MCF 10A (cell line): ENCODE results near the gene C15orf40. TPM values are rescaled to one million over a fixed set of nuclear protein-coding genes. Genes with fewer than 3 reads are reported as not detected.

Experiments used
- BruUV-seq: library from RNA; stranded (reverse); fragments of 400-500 nt; replicated peaks from 2 replicates; lab custom pipeline; 2021; lab: Mats Ljungman, UMichigan
- CTCF ChIA-PET: fragments of 300-600 bp; sonication (Branson Sonifier 250); formaldehyde crosslinking; extraction: SDS; loops from one replicate; lab custom pipeline; 2021; ENCODE audit warnings: antibody characterized with exemption, inconsistent platforms; lab: Yijun Ruan, JAX
- POLR2A ChIA-PET: fragments of 300-600, 350-650 bp; sonication (Branson Sonifier 250); formaldehyde crosslinking; extraction: SDS; loops from one replicate; lab custom pipeline; 2020; ENCODE audit warnings: antibody characterized with exemption, inconsistent platforms; lab: Yijun Ruan, JAX
- DNase-seq: peaks from one replicate; pipeline ENCODE4 v3.0.0-alpha.2; 2018; ENCODE audit not compliant: unreplicated experiment
- H3K27ac Mint-ChIP-seq: one replicate; pipeline ENCODE4 v1.8.0; 2022; ENCODE audit warnings: mild to moderate bottlenecking, low read depth, mixed read lengths; ENCODE audit not compliant: unreplicated experiment
- H3K27me3 Mint-ChIP-seq: one replicate; pipeline ENCODE4 v1.8.0; 2022; ENCODE audit warnings: mixed read lengths; ENCODE audit not compliant: insufficient read depth, unreplicated experiment
- H3K36me3 Mint-ChIP-seq: one replicate; pipeline ENCODE4 v1.8.0; 2022; ENCODE audit warnings: mild to moderate bottlenecking, moderate library complexity, mixed read lengths; ENCODE audit not compliant: insufficient read depth, unreplicated experiment
- H3K4me1 Mint-ChIP-seq: one replicate; pipeline ENCODE4 v1.8.0; 2022; ENCODE audit warnings: mixed read lengths; ENCODE audit not compliant: insufficient read depth, unreplicated experiment
- H3K4me3 Mint-ChIP-seq: one replicate; pipeline ENCODE4 v1.8.0; 2022; ENCODE audit warnings: mild to moderate bottlenecking, moderate library complexity, mixed read lengths; ENCODE audit not compliant: unreplicated experiment
- H3K9me3 Mint-ChIP-seq: one replicate; pipeline ENCODE4 v1.8.0; 2022; ENCODE audit warnings: mixed read lengths; ENCODE audit not compliant: unreplicated experiment
- CTCF ChIP-seq: fragments of 200-600 bp; IDR thresholded peaks from one replicate; pipeline ENCODE4 v1.8.0; 2022; ENCODE audit warnings: antibody characterized with exemption, mild to moderate bottlenecking; ENCODE audit not compliant: unreplicated experiment
- intact Hi-C: fragments of 100-400 bp; cut with micrococcal nuclease; formaldehyde crosslinking; loops from 2 replicates; pipeline ENCODE4 v1.14.1; 2022
- total RNA-seq: library from RNA; stranded (reverse); gene quantifications from 2 replicates; pipeline ENCODE4 v1.2.3, GENCODE V29; 2022

The C15orf40 gene
- total RNA-seq, 1 experiment from 2014 or later, result 39.3 TPM

DNA sequence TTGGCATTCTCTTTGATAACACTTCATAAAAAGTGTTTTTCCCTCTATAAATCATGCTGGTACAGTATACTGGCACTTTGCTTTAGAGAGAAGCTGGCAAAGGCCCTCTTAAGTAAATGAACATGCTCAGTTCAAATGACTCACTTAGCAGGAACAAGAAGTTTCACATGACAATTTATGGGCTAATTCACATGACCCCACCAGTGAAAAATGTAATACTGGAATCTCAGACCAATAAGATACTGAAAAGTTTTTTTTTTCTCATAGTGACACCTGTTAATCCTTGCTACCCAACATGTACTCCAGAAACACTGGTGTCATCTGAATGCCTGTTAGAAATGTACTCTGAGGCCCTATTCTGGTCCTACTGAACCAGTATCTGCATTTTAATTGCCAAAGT is 41.7 kb upstream of the C15orf40 start:
- POLR2A ChIA-PET, result interaction anchor here (0.7 to 1.1 kb wide), 2 partner anchors 14 to 103 kb away, joined by 4 to 5 read pairs; partner anchors contain the start of gene BTBD1
- peaks cover 57% of the 10 kb centered on the region for H3K36me3 Mint-ChIP-seq
- CTCF ChIA-PET, result interaction anchor here (0.6 to 0.9 kb wide), 2 partner anchors 53 to 387 kb away, joined by 3 to 4 read pairs; no protein-coding TSS in a partner anchor
- no TSS peak for BruUV-seq
- no peak overlapping the region for H3K27ac Mint-ChIP-seq
- no peak for TF ChIP-seq CTCF
- DNase-seq, result peak; percentile 26
- H3K27me3 Mint-ChIP-seq, result no peaks in the 10 kb centered on the region
- H3K4me1 Mint-ChIP-seq, result peaks cover under 1% of the 10 kb centered on the region
- H3K9me3 Mint-ChIP-seq, result no peaks in the 10 kb centered on the region
- intact Hi-C loops, result no loop called here
- H3K4me3 Mint-ChIP-seq, result no peak overlapping the region

DNA sequence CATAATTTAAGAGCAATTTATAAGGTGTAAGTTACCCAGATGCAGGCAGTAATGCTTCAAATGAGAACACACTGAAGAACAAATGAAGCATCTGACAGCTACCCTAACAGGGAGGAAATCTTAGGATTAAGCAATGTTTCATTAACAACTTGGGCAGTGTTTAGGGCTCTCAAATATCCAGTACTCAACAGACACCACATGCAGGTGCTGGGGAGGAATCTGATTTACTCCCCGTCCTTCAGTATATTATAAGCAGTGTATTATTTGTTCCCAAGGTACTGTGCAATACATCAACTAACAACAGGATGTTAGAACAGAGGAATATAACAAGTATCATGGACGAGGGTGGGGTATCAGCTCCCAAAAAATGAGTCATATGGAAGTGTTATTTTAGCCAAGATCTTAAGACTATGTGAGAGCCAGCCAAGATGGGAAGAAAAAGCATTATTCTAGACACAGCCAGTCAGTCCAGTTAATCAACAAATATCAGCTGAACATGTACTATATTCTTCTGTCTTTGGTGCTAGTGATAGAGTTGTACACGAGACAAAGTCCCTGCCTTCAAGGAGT is 35.2 kb upstream of the C15orf40 start:
- peak overlapping the region; percentile 63 for H3K27ac Mint-ChIP-seq
- H3K9me3 Mint-ChIP-seq, result no peaks in the 10 kb centered on the region
- no TSS peak for BruUV-seq
- H3K36me3 Mint-ChIP-seq, result peaks cover 29% of the 10 kb centered on the region
- no peak for TF ChIP-seq CTCF
- peaks cover 19% of the 10 kb centered on the region for H3K4me1 Mint-ChIP-seq
- intact Hi-C loops, result no loop called here
- H3K27me3 Mint-ChIP-seq, result no peaks in the 10 kb centered on the region
- DNase-seq, result peak; percentile 47
- CTCF ChIA-PET, result no interaction called here
- POLR2A ChIA-PET, result interaction anchor here (0.7 to 1.1 kb wide), 3 partner anchors 10 to 35 kb away, joined by 3 to 5 read pairs (median 4); no protein-coding TSS in a partner anchor
- no peak overlapping the region for H3K4me3 Mint-ChIP-seq

- Mint-ChIP-seq H3K27me3 (no peaks in the 10 kb centered on the region), H3K4me3 (no peak overlapping the region), H3K36me3 (peaks cover 44% of the 10 kb centered on the region), H3K27ac (no peak overlapping the region), H3K9me3 (no peaks in the 10 kb centered on the region), H3K4me1 (peaks cover 19% of the 10 kb centered on the region)
- TF ChIP-seq CTCF, result no peak
- ChIA-PET POLR2A (no interaction called here), CTCF (no interaction called here)
- BruUV-seq, result no TSS peak
- intact Hi-C loops, result no loop called here
- no peak for DNase-seq
These were observed 32.7 kb upstream of the C15orf40 start for GRCh38 chr15:83044156-83044555.

GRCh38 chr15:83039206-83039605 is 27.8 kb upstream of the C15orf40 start:
- POLR2A ChIA-PET, result interaction anchor here (0.9 kb wide), 1 partner anchor 28 kb away, joined by 3 read pairs; no protein-coding TSS in a partner anchor
- TF ChIP-seq CTCF, result no peak
- no TSS peak for BruUV-seq

More at GRCh38 chr15:83039206-83039605, 27.8 kb upstream of the C15orf40 start:
- Mint-ChIP-seq H3K36me3 (peaks cover 46% of the 10 kb centered on the region), H3K4me1 (no peaks in the 10 kb centered on the region), H3K4me3 (no peak overlapping the region), H3K27ac (no peak overlapping the region), H3K9me3 (no peaks in the 10 kb centered on the region), H3K27me3 (no peaks in the 10 kb centered on the region)
- intact Hi-C loops, result no loop called here
- no peak for DNase-seq
- CTCF ChIA-PET, result interaction anchor here (0.7 kb wide), 1 partner anchor 11 kb away, joined by 3 read pairs; no protein-coding TSS in a partner anchor
